ENCODE measurements around the gene UBE2QL1. TPM values are rescaled to one million over a fixed set of nuclear protein-coding genes. Genes with fewer than 3 reads are reported as not detected.

The UBE2QL1 gene
- total RNA-seq, 1 experiment from 2014 or later = 0.11 TPM

- H3K9me3 ChIP-seq (ENCODE audit: control insufficient read depth, low read depth, low read length) = no peaks in the 10 kb centered on the region
- no peak overlapping the region for H2BK12ac ChIP-seq (ENCODE audit: insufficient read length, low read depth, low read length)
- H4K8ac ChIP-seq (replicated peaks; ENCODE audit: insufficient read length, low read depth, low read length) = no peak overlapping the region
- H3K23ac ChIP-seq (ENCODE audit: insufficient read length, low read depth, low read length) = no peak overlapping the region
- no peak overlapping the region for H4K91ac ChIP-seq (ENCODE audit: insufficient read length, low read depth, low read length)
- no peak overlapping the region for H2BK5ac ChIP-seq (ENCODE audit: insufficient read length, low read length)
- H2AK5ac ChIP-seq (ENCODE audit: insufficient read length, low read length) = no peak overlapping the region
- H2BK20ac ChIP-seq (ENCODE audit: low read depth, low read length, poor library complexity, severe bottlenecking) = no peak overlapping the region
- H3K18ac ChIP-seq (ENCODE audit: insufficient read length, low read depth, low read length) = no peak overlapping the region
- Mint-ChIP-seq H3K36me3 (ENCODE audit: insufficient read depth in 1 of 3, low read depth in 3 of 3) (no peaks in the 10 kb centered on the region; a peak in 1 of 7 replicates), H3K4me1 (peaks cover 0 to 3% of the 10 kb centered on the region in 2 experiments; a peak in 2 of 4 replicates), H3K4me3 (no peak overlapping the region), H3K9me3 (peaks cover 0 to 3% of the 10 kb centered on the region in 2 experiments; a peak in 1 of 5 replicates), H3K27me3 (ENCODE audit: low read depth) (peaks cover 14% of the 10 kb centered on the region), H3K27ac (no peak overlapping the region)
- H3K4me1 ChIP-seq (ENCODE audit: insufficient read depth, low read length) = no peaks in the 10 kb centered on the region
- no peak overlapping the region for H2BK120ac ChIP-seq (ENCODE audit: low read depth, low read length, poor library complexity, severe bottlenecking)
- no peak overlapping the region for H3K56ac ChIP-seq (ENCODE audit: insufficient read length, low read depth, low read length)
- H3K4me2 ChIP-seq (ENCODE audit: insufficient read depth, insufficient read length, low read length) = no peak overlapping the region
- no peak overlapping the region for H3K4ac ChIP-seq (ENCODE audit: low read depth, low read length)
- H3K14ac ChIP-seq (ENCODE audit: insufficient read depth, low read length) = no peak overlapping the region
- H3K27me3 ChIP-seq (ENCODE audit: insufficient read depth, low read length) = no peaks in the 10 kb centered on the region
- WGBS (ENCODE audit: extremely low coverage, insufficient read length, low lambda C conversion rate) = no CpG with 5 or more reads among the region's 6 CpGs
- H4K20me1 ChIP-seq (ENCODE audit: control insufficient read depth, insufficient read depth, insufficient read length) = no peaks in the 10 kb centered on the region
- TF ChIP-seq CTCF (conservative IDR thresholded peaks at IDR 0.05) = no peak
- no peak overlapping the region for H2AFZ ChIP-seq (ENCODE audit: low read length)
- H3K79me1 ChIP-seq (ENCODE audit: insufficient read depth, low read depth, low read length, poor library complexity, severe bottlenecking) = no peaks in the 10 kb centered on the region
- H3K27ac ChIP-seq (ENCODE audit: insufficient read length, low read depth, low read length) = no peak overlapping the region
- no peaks in the 10 kb centered on the region for H3K23me2 ChIP-seq (ENCODE audit: insufficient read length, low read depth, low read length, poor library complexity, severe bottlenecking)
- no peak overlapping the region for H2BK15ac ChIP-seq (ENCODE audit: low read depth, low read length)
- H3K9ac ChIP-seq (ENCODE audit: extremely low read depth, insufficient read length, low read length) = no peak overlapping the region
- no peak overlapping the region for H3T11ph ChIP-seq (ENCODE audit: low read length)
- H4K5ac ChIP-seq (ENCODE audit: insufficient read length, low read depth, low read length) = no peak overlapping the region
- no peaks in the 10 kb centered on the region for H3K79me2 ChIP-seq (ENCODE audit: insufficient read depth, low read length)
- no peak for DNase-seq
Measured at GRCh38 chr5:6517510-6517909, 68.9 kb downstream of the UBE2QL1 start.
